WTC11 (cell line): ENCODE results near the gene FPR3. TPM values are rescaled to one million over a fixed set of nuclear protein-coding genes. Genes with fewer than 3 reads are reported as not detected.

Experiments used
- ATAC-seq: fragments of 200-7000 bp; cut with Tn5 transposase; 2 replicates; pipeline ENCODE4 v1.10.0; 2021; ENCODE audit warnings: mild to moderate bottlenecking, moderate library complexity
- CTCF ChIA-PET: fragments of 300-600 bp; sonication (Branson Sonifier 250); formaldehyde crosslinking; loops from one replicate; lab custom pipeline; 2021; ENCODE audit warnings: antibody characterized with exemption; lab: Charles Lee
- POLR2A ChIA-PET: fragments of 350-600 bp; sonication (Branson Sonifier 250); formaldehyde crosslinking; loops from one replicate; lab custom pipeline; 2021; ENCODE audit warnings: antibody characterized with exemption; lab: Charles Lee
- DNase-seq: peaks from one replicate; pipeline ENCODE4 v3.0.0; 2021; ENCODE audit warnings: low spot score
- H3K27ac Mint-ChIP-seq: 2 replicates; pipeline ENCODE4 v1.8.0; 2021; ENCODE audit warnings: mixed read lengths
- H3K27me3 Mint-ChIP-seq: 2 replicates; pipeline ENCODE4 v1.8.0; 2021; ENCODE audit warnings: low read depth, mild to moderate bottlenecking, moderate library complexity, mixed read lengths
- H3K36me3 Mint-ChIP-seq: 2 replicates; pipeline ENCODE4 v1.8.0; 2021; ENCODE audit warnings: mixed read lengths
- H3K4me1 Mint-ChIP-seq: 2 replicates; pipeline ENCODE4 v1.8.0; 2022; ENCODE audit warnings: mixed read lengths
- H3K4me3 Mint-ChIP-seq: 2 replicates; pipeline ENCODE4 v1.8.0; 2021; ENCODE audit warnings: mild to moderate bottlenecking, moderate library complexity, mixed read lengths
- H3K9me3 Mint-ChIP-seq: 2 replicates; pipeline ENCODE4 v1.8.0; 2021; ENCODE audit warnings: mixed read lengths
- ATF2 ChIP-seq: sonication (generic); formaldehyde crosslinking; IDR thresholded peaks from 2 replicates; pipeline ENCODE4 v1.8.1; 2022; ENCODE audit warnings: low read depth, missing genetic modification reagents, borderline replicate concordance
- ATF6 ChIP-seq: sonication (generic); formaldehyde crosslinking; IDR thresholded peaks from 2 replicates; pipeline ENCODE4 v1.8.1; 2023; ENCODE audit warnings: mild to moderate bottlenecking, missing genetic modification reagents
- CDX4 ChIP-seq: fragments of 250-450 bp; sonication (Bioruptor Pico); IDR thresholded peaks from 2 replicates; pipeline ENCODE4 v1.9.0; 2021; ENCODE audit warnings: moderate library complexity, mild to moderate bottlenecking, inconsistent platforms, borderline replicate concordance
- CREM ChIP-seq: sonication (generic); formaldehyde crosslinking; IDR thresholded peaks from 2 replicates; pipeline ENCODE4 v1.8.1; 2022; ENCODE audit warnings: mild to moderate bottlenecking, missing genetic modification reagents, moderate library complexity
- ETV6 ChIP-seq: sonication (generic); formaldehyde crosslinking; IDR thresholded peaks from 2 replicates; pipeline ENCODE4 v1.8.1; 2022; ENCODE audit warnings: mild to moderate bottlenecking, missing genetic modification reagents
- GTF2I ChIP-seq: fragments of 250-450 bp; sonication (Bioruptor Pico); conservative IDR thresholded peaks from 2 replicates; pipeline ENCODE4 v1.4.0; 2021; ENCODE audit warnings: mild to moderate bottlenecking
- IRF2 ChIP-seq: sonication (generic); formaldehyde crosslinking; IDR thresholded peaks from 2 replicates; pipeline ENCODE4 v1.8.0; 2022; ENCODE audit warnings: low read depth, missing genetic modification reagents, borderline replicate concordance
- NFE2L1 ChIP-seq: sonication (generic); formaldehyde crosslinking; IDR thresholded peaks from 2 replicates; pipeline ENCODE4 v1.8.1; 2023; ENCODE audit warnings: missing genetic modification reagents
- PRRX2 ChIP-seq: fragments of 250-450 bp; sonication (Bioruptor Pico); IDR thresholded peaks from 2 replicates; pipeline ENCODE4 v1.8.0; 2021; ENCODE audit warnings: mild to moderate bottlenecking
- SMAD3 ChIP-seq: sonication (generic); formaldehyde crosslinking; IDR thresholded peaks from 2 replicates; pipeline ENCODE4 v1.8.0; 2022; ENCODE audit warnings: missing genetic modification reagents, mild to moderate bottlenecking, borderline replicate concordance
- SOX15 ChIP-seq: fragments of 250-450 bp; sonication (Bioruptor Pico); IDR thresholded peaks from 2 replicates; pipeline ENCODE4 v1.9.0; 2021; ENCODE audit warnings: mild to moderate bottlenecking
- USF1 ChIP-seq: sonication (generic); formaldehyde crosslinking; IDR thresholded peaks from 2 replicates; pipeline ENCODE4 v1.8.0; 2022; ENCODE audit warnings: mild to moderate bottlenecking, missing genetic modification reagents
- ZBTB21 ChIP-seq: sonication (generic); formaldehyde crosslinking; IDR thresholded peaks from 2 replicates; pipeline ENCODE4 v1.8.1; 2023; ENCODE audit warnings: mild to moderate bottlenecking, missing genetic modification reagents, borderline replicate concordance
- ZNF317 ChIP-seq: sonication (generic); formaldehyde crosslinking; IDR thresholded peaks from 2 replicates; pipeline ENCODE4 v1.8.1; 2023; ENCODE audit warnings: low read depth, mild to moderate bottlenecking, moderate library complexity, missing genetic modification reagents, borderline replicate concordance
- ZNF671 ChIP-seq: fragments of 250-450 bp; sonication (Bioruptor Pico); IDR thresholded peaks from 2 replicates; pipeline ENCODE4 v1.8.0; 2021; ENCODE audit warnings: mild to moderate bottlenecking
- total RNA-seq: library from RNA; stranded (reverse); gene quantifications from 3 replicates; pipeline ENCODE4 v1.2.3, GENCODE V29; 2021
- TF ChIP-seq, protein P1 (sequence below): sonication (generic); formaldehyde crosslinking; IDR thresholded peaks from 2 replicates; pipeline ENCODE4 v1.8.1; 2023; ENCODE audit warnings: mild to moderate bottlenecking, moderate library complexity, missing genetic modification reagents
- TF ChIP-seq, protein P2 (sequence below): sonication (generic); formaldehyde crosslinking; IDR thresholded peaks from 2 replicates; pipeline ENCODE4 v1.8.1; 2022; ENCODE audit warnings: missing genetic modification reagents, borderline replicate concordance
- TF ChIP-seq, protein P3 (sequence below): fragments of 250-450 bp; sonication (Bioruptor Pico); IDR thresholded peaks from 2 replicates; pipeline ENCODE4 v1.9.0; 2021; ENCODE audit warnings: mild to moderate bottlenecking, borderline replicate concordance

Gene FPR3
- total RNA-seq, 1 experiment from 2014 or later = not detected

DNA sequence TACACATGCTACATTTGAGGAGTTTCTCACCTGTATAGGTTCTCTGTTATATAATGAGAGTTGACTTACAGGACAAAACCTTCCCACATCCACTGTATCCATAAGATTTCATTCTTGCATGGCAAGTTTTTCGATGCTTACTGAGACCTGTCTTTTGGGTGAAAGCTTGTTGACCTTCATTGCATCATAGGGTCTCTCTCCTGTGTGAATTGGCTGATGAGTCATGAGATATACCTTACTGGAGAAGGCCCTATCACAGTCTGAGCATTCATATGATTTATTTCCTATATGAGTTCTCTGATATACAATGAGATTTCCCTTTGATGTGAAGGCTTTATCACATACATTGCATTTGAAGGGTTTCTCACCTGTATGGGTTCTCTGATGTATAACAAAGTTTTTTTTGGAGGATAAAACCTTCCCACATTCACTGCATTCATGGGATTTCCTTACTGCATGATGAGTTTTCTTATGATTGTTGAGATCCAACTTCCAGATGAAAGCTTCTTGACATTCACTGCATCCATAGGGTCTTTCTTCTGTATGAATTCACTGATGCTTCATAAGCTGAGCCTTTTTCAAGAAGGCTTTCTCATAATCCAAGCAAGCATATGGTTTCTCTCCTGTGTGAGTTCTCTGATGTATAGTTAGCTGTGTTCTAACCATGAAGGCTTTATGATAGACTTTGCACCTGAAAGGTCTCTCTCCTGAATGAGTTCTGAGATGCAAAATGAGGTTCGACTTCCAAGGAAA is 67.1 kb downstream of the FPR3 start:
- ChIA-PET POLR2A (no interaction called here), CTCF (no interaction called here)
- H3K27me3 Mint-ChIP-seq = peaks cover 27% of the 10 kb centered on the region
- ATAC-seq (no peak), DNase-seq (no peak)
- H3K36me3 Mint-ChIP-seq = peaks cover 98% of the 10 kb centered on the region
- no peak for TF ChIP-seq SOX15 (CRISPR knock-in tag)
- no peak for TF ChIP-seq IRF2 (CRISPR knock-in tag)
- TF ChIP-seq ETV6 (CRISPR knock-in tag) = no peak
- no peak for TF ChIP-seq SMAD3 (CRISPR knock-in tag)
- TF ChIP-seq CREM (CRISPR knock-in tag) = no peak
- TF ChIP-seq GTF2I (CRISPR knock-in tag) = no peak
- no peak for TF ChIP-seq USF1 (CRISPR knock-in tag)
- TF ChIP-seq ZNF671 (CRISPR knock-in tag) = no peak
- no peak for TF ChIP-seq ATF2 (CRISPR knock-in tag)
- TF ChIP-seq, protein P1, sequence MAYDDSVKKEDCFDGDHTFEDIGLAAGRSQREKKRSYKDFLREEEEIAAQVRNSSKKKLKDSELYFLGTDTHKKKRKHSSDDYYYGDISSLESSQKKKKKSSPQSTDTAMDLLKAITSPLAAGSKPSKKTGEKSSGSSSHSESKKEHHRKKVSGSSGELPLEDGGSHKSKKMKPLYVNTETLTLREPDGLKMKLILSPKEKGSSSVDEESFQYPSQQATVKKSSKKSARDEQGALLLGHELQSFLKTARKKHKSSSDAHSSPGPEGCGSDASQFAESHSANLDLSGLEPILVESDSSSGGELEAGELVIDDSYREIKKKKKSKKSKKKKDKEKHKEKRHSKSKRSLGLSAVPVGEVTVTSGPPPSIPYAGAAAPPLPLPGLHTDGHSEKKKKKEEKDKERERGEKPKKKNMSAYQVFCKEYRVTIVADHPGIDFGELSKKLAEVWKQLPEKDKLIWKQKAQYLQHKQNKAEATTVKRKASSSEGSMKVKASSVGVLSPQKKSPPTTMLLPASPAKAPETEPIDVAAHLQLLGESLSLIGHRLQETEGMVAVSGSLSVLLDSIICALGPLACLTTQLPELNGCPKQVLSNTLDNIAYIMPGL (CRISPR knock-in tag) = no peak
- TF ChIP-seq PRRX2 (CRISPR knock-in tag) = no peak
- TF ChIP-seq NFE2L1 (CRISPR knock-in tag) = no peak
- no peaks in the 10 kb centered on the region for H3K4me1 Mint-ChIP-seq
- no peak overlapping the region for H3K27ac Mint-ChIP-seq
- no peak overlapping the region for H3K4me3 Mint-ChIP-seq
- peaks cover 94% of the 10 kb centered on the region for H3K9me3 Mint-ChIP-seq

DNA sequence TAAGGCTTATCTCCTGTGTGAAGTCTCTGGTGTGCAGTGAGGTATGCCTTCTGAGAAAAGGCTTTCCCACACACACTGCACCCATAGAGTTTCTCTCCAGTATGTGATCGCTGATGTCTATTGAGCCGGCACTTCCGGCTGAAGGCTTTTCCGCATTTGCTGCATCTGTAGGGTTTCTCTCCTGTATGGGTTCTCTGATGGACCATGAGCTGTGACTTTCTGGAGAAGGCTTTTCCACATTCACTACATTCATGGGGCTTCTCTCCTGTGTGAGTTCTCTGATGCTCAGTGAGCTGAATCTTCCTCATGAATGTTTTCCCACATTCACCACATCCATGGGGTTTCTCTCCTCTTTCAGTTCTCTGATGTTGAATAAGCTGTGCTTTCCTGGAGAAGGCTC is 78.1 kb downstream of the FPR3 start:
- H3K9me3 Mint-ChIP-seq = peaks cover 93% of the 10 kb centered on the region
- H3K4me1 Mint-ChIP-seq = no peaks in the 10 kb centered on the region
- ChIA-PET POLR2A (no interaction called here), CTCF (no interaction called here)
- peaks cover 100% of the 10 kb centered on the region for H3K36me3 Mint-ChIP-seq
- H3K4me3 Mint-ChIP-seq = no peak overlapping the region
- ATAC-seq = no peak
- H3K27ac Mint-ChIP-seq = no peak overlapping the region
- no peak for DNase-seq
- H3K27me3 Mint-ChIP-seq = peaks cover 28% of the 10 kb centered on the region
- no peak for TF ChIP-seq ZBTB21 (CRISPR knock-in tag)
- TF ChIP-seq CDX4 (CRISPR knock-in tag) = no peak
- TF ChIP-seq, protein P2, sequence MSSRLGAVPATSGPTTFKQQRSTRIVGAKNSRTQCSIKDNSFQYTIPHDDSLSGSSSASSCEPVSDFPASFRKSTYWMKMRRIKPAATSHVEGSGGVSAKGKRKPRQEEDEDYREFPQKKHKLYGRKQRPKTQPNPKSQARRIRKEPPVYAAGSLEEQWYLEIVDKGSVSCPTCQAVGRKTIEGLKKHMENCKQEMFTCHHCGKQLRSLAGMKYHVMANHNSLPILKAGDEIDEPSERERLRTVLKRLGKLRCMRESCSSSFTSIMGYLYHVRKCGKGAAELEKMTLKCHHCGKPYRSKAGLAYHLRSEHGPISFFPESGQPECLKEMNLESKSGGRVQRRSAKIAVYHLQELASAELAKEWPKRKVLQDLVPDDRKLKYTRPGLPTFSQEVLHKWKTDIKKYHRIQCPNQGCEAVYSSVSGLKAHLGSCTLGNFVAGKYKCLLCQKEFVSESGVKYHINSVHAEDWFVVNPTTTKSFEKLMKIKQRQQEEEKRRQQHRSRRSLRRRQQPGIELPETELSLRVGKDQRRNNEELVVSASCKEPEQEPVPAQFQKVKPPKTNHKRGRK (CRISPR knock-in tag) = no peak
- no peak for TF ChIP-seq ATF6 (CRISPR knock-in tag)
- TF ChIP-seq, protein P1 (CRISPR knock-in tag) = no peak
- TF ChIP-seq, protein P3, sequence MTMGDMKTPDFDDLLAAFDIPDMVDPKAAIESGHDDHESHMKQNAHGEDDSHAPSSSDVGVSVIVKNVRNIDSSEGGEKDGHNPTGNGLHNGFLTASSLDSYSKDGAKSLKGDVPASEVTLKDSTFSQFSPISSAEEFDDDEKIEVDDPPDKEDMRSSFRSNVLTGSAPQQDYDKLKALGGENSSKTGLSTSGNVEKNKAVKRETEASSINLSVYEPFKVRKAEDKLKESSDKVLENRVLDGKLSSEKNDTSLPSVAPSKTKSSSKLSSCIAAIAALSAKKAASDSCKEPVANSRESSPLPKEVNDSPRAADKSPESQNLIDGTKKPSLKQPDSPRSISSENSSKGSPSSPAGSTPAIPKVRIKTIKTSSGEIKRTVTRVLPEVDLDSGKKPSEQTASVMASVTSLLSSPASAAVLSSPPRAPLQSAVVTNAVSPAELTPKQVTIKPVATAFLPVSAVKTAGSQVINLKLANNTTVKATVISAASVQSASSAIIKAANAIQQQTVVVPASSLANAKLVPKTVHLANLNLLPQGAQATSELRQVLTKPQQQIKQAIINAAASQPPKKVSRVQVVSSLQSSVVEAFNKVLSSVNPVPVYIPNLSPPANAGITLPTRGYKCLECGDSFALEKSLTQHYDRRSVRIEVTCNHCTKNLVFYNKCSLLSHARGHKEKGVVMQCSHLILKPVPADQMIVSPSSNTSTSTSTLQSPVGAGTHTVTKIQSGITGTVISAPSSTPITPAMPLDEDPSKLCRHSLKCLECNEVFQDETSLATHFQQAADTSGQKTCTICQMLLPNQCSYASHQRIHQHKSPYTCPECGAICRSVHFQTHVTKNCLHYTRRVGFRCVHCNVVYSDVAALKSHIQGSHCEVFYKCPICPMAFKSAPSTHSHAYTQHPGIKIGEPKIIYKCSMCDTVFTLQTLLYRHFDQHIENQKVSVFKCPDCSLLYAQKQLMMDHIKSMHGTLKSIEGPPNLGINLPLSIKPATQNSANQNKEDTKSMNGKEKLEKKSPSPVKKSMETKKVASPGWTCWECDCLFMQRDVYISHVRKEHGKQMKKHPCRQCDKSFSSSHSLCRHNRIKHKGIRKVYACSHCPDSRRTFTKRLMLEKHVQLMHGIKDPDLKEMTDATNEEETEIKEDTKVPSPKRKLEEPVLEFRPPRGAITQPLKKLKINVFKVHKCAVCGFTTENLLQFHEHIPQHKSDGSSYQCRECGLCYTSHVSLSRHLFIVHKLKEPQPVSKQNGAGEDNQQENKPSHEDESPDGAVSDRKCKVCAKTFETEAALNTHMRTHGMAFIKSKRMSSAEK (CRISPR knock-in tag) = no peak
- no peak for TF ChIP-seq ZNF317 (CRISPR knock-in tag)
